Stimulated activated CD8-positive, alpha-beta memory T cell treated with anti-CD3 and anti-CD28 coated beads, Interleukin-4, amount 100 ng/mL, for 4 hours (primary cell): Measurements from ENCODE around the gene SPOCK1.

Experiments used
- DNase-seq, 2 donors: peaks; one replicate each; pipeline ENCODE4 v3.0.0-alpha.2; 2020; ENCODE audit warnings: low read depth in 2 of 2, low spot score in 1 of 2

The SPOCK1 gene

GRCh38 chr5:137446151-137446550 is 53.0 kb downstream of the SPOCK1 start:
- no peak for DNase-seq

DNA sequence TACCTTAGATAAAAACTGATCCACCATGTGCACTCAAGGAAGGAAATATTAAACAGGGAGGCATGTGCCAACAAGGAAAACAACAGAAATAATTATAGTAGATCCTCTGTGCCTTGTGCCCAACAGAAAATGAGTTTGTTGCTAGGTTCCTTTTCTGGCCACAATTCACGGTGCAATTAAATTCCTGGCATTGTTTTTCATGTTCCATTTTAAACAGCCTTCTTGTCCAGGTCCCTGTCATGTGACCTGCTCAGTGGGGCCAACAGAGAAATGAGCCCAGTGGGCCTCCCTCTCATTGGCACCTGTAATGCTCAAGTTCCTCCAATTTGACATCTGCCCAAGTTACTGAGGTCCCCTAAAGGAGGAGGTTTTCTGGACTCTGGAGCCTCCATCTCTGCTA is 56.5 kb downstream of the SPOCK1 start:
- no peak for DNase-seq

DNA sequence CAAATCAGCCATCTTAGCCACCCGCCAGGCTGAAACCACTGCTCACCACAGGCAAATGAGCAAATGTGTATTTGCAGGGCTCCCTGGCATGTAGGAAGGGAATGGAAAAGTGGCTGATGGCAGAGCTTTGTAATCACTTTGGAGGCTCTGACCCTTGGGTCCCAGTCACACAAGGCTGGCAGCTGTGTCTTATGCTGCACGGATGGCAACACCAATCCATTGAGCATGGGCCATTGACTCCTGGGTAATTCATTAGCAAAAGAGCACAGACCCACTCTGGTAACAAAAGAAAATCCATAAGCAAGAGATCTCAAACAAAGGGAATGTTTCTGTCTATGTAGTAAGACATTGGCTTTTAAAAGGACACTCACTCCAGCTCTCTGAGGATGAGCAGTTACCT is 57.6 kb downstream of the SPOCK1 start:
- no peak for DNase-seq

GRCh38 chr5:137440795-137441194 is 58.3 kb downstream of the SPOCK1 start:
- no peak for DNase-seq

GRCh38 chr5:137439645-137440044 is 59.5 kb downstream of the SPOCK1 start:
- no peak for DNase-seq

DNA sequence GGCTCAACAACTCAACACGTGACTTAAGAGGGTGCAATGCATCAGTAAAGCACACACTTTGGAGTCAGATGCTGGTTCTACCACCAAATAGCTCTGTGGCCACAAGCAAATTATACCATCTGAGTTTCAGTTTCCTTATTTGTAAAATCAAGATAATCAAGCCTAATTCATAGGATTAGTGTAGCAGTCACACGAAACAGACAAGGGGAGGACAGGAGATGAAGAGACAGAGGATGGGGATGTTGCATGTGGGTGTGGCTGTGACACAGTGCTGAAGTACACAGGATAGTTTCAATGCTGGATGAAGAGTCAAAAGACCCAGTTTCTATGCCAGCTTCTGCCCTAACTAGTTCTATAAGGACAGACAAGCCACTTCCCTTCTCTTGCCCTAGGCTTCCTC is 60.2 kb downstream of the SPOCK1 start:
- no peak for DNase-seq

- no peak for DNase-seq
Measured at GRCh38 chr5:137437774-137438173, 61.4 kb downstream of the SPOCK1 start.

GRCh38 chr5:137433539-137433938 is 65.6 kb downstream of the SPOCK1 start:
- no peak for DNase-seq

DNA sequence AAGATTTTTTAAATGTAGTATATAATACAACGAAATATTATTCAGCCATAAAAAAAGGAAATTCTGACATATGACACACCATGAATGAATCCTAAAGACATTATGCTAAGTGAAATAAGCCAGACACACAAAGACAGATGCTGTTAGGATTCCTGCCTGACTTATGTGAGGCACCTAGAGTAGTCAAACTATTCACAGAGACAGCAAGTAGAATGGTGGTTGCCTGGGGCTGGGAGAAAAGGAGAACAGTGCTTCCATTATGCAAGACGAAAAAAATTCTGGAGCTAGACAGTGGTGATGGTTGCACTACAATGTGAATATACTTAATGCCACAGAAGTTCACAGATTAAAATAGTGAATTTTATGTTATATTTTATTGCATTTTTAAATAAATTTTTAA is 66.8 kb downstream of the SPOCK1 start:
- no peak for DNase-seq

DNA sequence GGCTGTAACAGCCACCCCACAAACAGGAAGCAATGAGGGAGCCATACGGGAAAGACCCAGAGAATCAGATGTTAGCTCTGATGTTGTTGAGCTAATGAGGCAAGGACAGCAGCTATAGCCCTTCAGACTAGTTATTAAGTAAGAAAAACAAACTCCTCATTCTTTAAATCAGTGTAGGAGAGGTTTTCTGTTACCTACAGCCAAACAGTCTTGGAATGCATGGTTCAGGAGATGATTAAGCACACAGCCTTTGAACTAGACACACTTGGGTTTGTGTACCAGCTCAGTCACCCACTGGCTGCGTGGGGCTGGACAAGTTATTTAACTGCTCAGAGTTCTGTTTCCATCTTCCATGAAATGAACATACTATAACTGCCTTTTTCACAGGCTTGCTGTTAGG is 68.1 kb downstream of the SPOCK1 start:
- DNase-seq = no peak

GRCh38 chr5:137415231-137415681 is 83.9 kb downstream of the SPOCK1 start:
- no peak for DNase-seq

GRCh38 chr5:137414112-137414755 is 84.9 kb downstream of the SPOCK1 start:
- DNase-seq = no peak

DNA sequence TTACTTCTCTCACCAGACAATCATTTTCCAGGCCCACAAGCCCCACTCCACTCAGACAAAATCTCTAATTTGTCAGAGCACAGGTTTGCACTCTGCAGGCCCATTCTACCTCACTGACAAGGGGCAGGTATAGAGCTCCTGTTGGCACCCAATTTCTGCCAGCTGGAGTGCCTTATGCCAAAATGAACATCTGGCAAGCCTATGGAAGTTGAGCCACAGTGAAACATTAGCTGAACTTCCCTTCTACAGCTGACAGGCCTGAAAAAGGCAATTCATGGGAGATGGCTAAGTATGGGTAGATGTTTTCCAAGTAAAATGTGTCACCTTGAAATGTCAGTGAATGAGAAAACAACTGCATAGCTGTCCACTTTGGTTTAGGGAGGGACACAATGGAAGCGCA is 87.0 kb downstream of the SPOCK1 start:
- no peak for DNase-seq

- DNase-seq = no peak
Measured at GRCh38 chr5:137410234-137411010, 88.7 kb downstream of the SPOCK1 start.

- DNase-seq = no peak
Measured at GRCh38 chr5:137409736-137410135, 89.4 kb downstream of the SPOCK1 start.

GRCh38 chr5:137407090-137407489 is 92.0 kb downstream of the SPOCK1 start:
- no peak for DNase-seq

- no peak for DNase-seq
Measured at GRCh38 chr5:137405393-137405792, 93.7 kb downstream of the SPOCK1 start.

DNA sequence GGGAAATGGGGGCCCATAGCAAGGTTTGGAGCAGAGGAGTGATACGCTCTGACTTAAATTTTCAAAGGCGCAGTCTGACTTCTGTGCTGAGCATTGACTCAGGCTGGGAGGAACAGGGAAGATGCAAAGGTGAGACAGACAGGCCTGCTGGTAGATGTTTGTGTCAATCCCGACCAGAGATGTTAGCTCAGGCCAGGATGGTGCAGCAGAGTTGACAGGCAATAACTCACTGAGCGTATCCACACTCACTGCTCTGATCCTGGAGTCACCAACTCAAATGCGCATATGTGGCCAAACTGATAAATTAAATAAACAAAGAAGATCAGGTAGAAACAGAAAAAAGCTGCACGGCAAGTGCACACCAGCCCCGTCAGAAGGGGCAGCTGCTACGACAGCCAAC is 95.3 kb downstream of the SPOCK1 start:
- no peak for DNase-seq

DNA sequence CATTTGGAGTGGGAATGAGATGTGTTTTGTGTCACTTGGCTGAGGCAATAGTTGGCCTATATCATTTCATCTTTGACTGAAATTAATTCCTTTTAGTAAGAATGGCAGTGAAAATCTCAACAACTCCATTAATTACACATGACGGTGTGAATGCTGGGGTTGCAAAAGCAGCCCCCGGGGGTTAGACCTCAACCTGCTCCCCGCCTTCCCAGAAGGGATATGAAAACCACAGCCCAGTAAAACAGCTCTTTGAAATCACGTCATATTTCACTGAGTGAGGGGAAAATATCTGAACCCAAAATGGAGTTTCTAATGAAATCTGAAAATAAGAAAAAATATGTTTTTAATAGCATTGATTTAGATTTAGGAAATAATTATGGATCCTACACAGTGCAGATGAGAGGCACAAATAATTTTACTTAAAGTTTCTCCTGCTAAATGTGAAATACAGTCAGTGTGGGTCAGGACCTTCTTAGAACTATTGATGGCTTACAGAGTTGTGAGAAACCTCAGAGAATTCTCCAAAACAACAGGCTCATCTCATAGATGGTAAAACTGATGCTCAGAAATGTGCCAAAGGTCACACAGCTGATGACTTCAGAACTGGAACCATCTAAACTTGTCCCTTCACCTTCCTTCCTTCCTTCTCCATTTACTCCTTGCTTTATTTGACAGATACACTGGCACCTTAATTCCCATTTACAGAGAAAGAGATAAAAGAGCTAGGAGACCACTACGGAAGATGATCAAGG is 96.5 kb downstream of the SPOCK1 start:
- no peak for DNase-seq

DNA sequence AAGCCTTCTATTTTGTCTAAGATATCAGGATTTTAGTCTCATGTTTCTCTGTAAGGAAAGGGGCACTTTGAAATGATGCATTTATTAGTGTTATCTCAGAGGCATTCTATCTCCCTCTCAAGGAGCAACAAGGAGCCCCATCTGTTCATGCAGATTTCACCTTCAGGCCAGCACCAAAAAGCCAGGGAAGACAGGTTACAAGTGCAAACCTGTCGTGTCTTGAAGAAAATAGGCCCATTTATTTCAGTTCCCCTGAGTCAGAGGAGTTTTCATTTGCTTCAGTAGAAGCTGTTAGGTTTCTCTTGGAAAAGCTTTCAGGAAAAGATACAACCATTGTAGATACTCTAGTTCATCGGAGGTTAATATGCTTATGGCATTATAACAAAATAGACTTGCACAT is 97.2 kb downstream of the SPOCK1 start:
- DNase-seq = no peak

DNA sequence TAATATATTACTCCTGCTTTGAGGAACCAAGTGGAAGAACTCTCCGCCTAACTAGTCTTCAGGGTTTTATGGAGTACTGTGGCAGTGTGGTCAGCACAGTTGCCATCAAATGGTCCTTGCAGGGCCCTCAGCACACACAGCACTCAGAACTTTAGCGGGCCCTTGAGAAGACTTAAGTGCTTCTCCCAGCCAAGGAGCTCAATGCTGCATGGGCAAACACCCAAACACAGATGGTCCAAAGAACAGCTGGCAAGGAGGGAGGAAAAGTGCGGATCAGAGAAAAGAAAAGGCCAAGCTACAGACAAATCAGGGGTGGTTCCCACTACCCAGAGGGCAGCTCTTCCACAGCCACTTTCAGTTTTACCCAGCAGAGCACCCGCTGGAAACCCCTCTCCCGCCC is 98.6 kb downstream of the SPOCK1 start:
- no peak for DNase-seq

GRCh38 chr5:137399911-137400310 is 99.2 kb downstream of the SPOCK1 start:
- no peak for DNase-seq
